SK-N-MC (cell line): ENCODE measurements around the gene SRPK3.

Source experiments
- EZH2 ChIP-seq: fragments of 200-600 bp; sonication (generic); IDR thresholded peaks from one replicate; pipeline ENCODE4 v1.6.1; 2017; ENCODE audit warnings: antibody characterized with exemption
- POLR2AphosphoS5 ChIP-seq: IDR thresholded peaks from 2 replicates; pipeline ENCODE4 v1.6.1; 2012; ENCODE audit warnings: mild to moderate bottlenecking, low read depth, low read length, borderline replicate concordance

- TF ChIP-seq POLR2AphosphoS5: no peak
- TF ChIP-seq EZH2: no peak
These were observed 49.6 kb upstream of the SRPK3 start for GRCh38 chrX:153731117-153731844.
